ENCODE data around the gene FSTL4. TPM values are rescaled to one million over a fixed set of nuclear protein-coding genes. Genes with fewer than 3 reads are reported as not detected.

The FSTL4 gene
- polyA plus RNA-seq, 1 donor from 2014 or later: 0.57 TPM

- Histone ChIP-seq H3K4me3 (ENCODE audit: low read length) (no peak overlapping the region), H3F3A (ENCODE audit: insufficient read depth, low read length, poor library complexity, severe bottlenecking) (no peaks in the 10 kb centered on the region), H3K4me2 (ENCODE audit: low read length) (no peak overlapping the region), H3K9ac (ENCODE audit: low read length) (no peak overlapping the region), H4K20me1 (ENCODE audit: insufficient read depth) (no peaks in the 10 kb centered on the region), H3K9me2 (ENCODE audit: insufficient read depth, low read length) (no peaks in the 10 kb centered on the region), H3K36me3 (ENCODE audit: insufficient read depth, low read length) (no peaks in the 10 kb centered on the region), H3K79me2 (replicated peaks; ENCODE audit: insufficient read depth, low read length) (no peaks in the 10 kb centered on the region), H3K9me3 (ENCODE audit: low read length) (no peaks in the 10 kb centered on the region), H2AFZ (ENCODE audit: low read depth, low read length) (no peak overlapping the region), H3K27ac (ENCODE audit: low read length) (peak overlapping the region; percentile 33), H3K27me3 (ENCODE audit: insufficient read depth, low read depth, low read length) (no peaks in the 10 kb centered on the region)
- no peak for TF ChIP-seq RAD21 (conservative IDR thresholded peaks at IDR 0.05)
- TF ChIP-seq MXI1 (conservative IDR thresholded peaks at IDR 0.05; ENCODE audit: poor library complexity, severe bottlenecking): no peak
- TF ChIP-seq, protein P1, sequence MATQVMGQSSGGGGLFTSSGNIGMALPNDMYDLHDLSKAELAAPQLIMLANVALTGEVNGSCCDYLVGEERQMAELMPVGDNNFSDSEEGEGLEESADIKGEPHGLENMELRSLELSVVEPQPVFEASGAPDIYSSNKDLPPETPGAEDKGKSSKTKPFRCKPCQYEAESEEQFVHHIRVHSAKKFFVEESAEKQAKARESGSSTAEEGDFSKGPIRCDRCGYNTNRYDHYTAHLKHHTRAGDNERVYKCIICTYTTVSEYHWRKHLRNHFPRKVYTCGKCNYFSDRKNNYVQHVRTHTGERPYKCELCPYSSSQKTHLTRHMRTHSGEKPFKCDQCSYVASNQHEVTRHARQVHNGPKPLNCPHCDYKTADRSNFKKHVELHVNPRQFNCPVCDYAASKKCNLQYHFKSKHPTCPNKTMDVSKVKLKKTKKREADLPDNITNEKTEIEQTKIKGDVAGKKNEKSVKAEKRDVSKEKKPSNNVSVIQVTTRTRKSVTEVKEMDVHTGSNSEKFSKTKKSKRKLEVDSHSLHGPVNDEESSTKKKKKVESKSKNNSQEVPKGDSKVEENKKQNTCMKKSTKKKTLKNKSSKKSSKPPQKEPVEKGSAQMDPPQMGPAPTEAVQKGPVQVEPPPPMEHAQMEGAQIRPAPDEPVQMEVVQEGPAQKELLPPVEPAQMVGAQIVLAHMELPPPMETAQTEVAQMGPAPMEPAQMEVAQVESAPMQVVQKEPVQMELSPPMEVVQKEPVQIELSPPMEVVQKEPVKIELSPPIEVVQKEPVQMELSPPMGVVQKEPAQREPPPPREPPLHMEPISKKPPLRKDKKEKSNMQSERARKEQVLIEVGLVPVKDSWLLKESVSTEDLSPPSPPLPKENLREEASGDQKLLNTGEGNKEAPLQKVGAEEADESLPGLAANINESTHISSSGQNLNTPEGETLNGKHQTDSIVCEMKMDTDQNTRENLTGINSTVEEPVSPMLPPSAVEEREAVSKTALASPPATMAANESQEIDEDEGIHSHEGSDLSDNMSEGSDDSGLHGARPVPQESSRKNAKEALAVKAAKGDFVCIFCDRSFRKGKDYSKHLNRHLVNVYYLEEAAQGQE (IDR thresholded peaks at IDR 0.05; ENCODE audit: borderline replicate concordance): peak; percentile 92
These were observed 9.4 kb downstream of the FSTL4 start for GRCh38 chr5:133602835-133603380.

DNA sequence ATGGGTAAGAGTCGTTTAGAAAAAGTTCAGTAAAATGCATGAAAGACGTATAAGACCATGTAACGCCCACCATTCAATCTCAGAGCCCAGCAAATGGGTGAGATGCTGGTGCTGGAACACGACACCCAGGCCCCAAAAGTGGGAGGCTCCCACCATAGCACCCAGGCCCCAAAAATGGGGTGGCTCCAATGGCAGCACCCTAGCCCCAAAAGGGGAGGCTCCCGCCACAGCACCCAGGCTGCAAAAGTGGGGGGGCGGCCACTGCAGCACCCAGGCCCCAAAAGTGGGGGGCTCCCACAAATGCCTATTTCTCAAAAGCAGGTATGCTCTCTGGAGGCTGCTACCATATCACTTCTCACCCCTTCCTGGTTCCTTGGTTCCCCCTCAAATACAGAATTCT lies 12.7 kb downstream of the FSTL4 start:
- Histone ChIP-seq H3F3A (ENCODE audit: insufficient read depth, low read length, poor library complexity, severe bottlenecking) (no peaks in the 10 kb centered on the region), H3K79me2 (replicated peaks; ENCODE audit: insufficient read depth, low read length) (no peaks in the 10 kb centered on the region), H2AFZ (ENCODE audit: low read depth, low read length) (no peak overlapping the region), H3K4me2 (ENCODE audit: low read length) (no peak overlapping the region), H3K27me3 (ENCODE audit: insufficient read depth, low read depth, low read length) (no peaks in the 10 kb centered on the region), H3K4me3 (ENCODE audit: low read length) (no peak overlapping the region), H4K20me1 (ENCODE audit: insufficient read depth) (no peaks in the 10 kb centered on the region), H3K9me2 (ENCODE audit: insufficient read depth, low read length) (no peaks in the 10 kb centered on the region), H3K9ac (ENCODE audit: low read length) (no peak overlapping the region), H3K9me3 (ENCODE audit: low read length) (no peaks in the 10 kb centered on the region), H3K36me3 (ENCODE audit: insufficient read depth, low read length) (no peaks in the 10 kb centered on the region), H3K27ac (ENCODE audit: low read length) (no peak overlapping the region)
- TF ChIP-seq TAF1 (IDR thresholded peaks at IDR 0.05; ENCODE audit: low read depth) (no peak), EP300 (conservative IDR thresholded peaks at IDR 0.05; ENCODE audit: poor library complexity, severe bottlenecking) (no peak), EZH2 (IDR thresholded peaks at IDR 0.05; ENCODE audit: borderline replicate concordance, insufficient read depth, low read length, poor library complexity, severe bottlenecking) (no peak), POLR2AphosphoS5 (IDR thresholded peaks at IDR 0.05) (no peak), SMC3 (conservative IDR thresholded peaks at IDR 0.05; ENCODE audit: poor library complexity) (no peak), MXI1 (conservative IDR thresholded peaks at IDR 0.05; ENCODE audit: poor library complexity, severe bottlenecking) (no peak), RAD21 (conservative IDR thresholded peaks at IDR 0.05) (no peak)
- TF ChIP-seq, protein P1 (IDR thresholded peaks at IDR 0.05; ENCODE audit: borderline replicate concordance): no peak
- TF ChIP-seq, protein P2, sequence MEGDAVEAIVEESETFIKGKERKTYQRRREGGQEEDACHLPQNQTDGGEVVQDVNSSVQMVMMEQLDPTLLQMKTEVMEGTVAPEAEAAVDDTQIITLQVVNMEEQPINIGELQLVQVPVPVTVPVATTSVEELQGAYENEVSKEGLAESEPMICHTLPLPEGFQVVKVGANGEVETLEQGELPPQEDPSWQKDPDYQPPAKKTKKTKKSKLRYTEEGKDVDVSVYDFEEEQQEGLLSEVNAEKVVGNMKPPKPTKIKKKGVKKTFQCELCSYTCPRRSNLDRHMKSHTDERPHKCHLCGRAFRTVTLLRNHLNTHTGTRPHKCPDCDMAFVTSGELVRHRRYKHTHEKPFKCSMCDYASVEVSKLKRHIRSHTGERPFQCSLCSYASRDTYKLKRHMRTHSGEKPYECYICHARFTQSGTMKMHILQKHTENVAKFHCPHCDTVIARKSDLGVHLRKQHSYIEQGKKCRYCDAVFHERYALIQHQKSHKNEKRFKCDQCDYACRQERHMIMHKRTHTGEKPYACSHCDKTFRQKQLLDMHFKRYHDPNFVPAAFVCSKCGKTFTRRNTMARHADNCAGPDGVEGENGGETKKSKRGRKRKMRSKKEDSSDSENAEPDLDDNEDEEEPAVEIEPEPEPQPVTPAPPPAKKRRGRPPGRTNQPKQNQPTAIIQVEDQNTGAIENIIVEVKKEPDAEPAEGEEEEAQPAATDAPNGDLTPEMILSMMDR (IDR thresholded peaks at IDR 0.05; ENCODE audit: poor library complexity, severe bottlenecking): no peak

Measured in neural cell (in vitro differentiated cells).